ENCODE results near the gene FMNL2.
A peak's percentile ranks its signal among the peaks of the same experiment; 100 is the strongest.

Gene FMNL2

DNA sequence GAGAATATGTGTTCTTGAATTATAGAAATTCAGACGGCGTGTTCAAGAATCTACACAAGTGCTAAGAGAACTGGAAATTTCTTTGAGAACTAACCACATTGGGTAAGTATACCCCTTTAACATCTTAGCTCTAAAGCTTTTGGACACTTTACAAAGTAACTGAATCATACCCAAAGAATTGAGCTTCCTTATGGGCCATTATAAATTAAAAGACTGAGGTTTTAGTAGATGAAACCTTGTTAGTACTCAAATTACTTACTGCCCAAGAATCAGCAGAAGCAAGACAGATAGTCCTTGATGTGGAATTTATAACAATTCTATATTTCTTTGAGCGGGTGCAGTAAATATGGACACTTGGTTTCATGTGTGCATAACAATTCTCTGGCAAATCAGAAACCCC is 214.0 kb downstream of the FMNL2 start:
- TF ChIP-seq, protein P1, sequence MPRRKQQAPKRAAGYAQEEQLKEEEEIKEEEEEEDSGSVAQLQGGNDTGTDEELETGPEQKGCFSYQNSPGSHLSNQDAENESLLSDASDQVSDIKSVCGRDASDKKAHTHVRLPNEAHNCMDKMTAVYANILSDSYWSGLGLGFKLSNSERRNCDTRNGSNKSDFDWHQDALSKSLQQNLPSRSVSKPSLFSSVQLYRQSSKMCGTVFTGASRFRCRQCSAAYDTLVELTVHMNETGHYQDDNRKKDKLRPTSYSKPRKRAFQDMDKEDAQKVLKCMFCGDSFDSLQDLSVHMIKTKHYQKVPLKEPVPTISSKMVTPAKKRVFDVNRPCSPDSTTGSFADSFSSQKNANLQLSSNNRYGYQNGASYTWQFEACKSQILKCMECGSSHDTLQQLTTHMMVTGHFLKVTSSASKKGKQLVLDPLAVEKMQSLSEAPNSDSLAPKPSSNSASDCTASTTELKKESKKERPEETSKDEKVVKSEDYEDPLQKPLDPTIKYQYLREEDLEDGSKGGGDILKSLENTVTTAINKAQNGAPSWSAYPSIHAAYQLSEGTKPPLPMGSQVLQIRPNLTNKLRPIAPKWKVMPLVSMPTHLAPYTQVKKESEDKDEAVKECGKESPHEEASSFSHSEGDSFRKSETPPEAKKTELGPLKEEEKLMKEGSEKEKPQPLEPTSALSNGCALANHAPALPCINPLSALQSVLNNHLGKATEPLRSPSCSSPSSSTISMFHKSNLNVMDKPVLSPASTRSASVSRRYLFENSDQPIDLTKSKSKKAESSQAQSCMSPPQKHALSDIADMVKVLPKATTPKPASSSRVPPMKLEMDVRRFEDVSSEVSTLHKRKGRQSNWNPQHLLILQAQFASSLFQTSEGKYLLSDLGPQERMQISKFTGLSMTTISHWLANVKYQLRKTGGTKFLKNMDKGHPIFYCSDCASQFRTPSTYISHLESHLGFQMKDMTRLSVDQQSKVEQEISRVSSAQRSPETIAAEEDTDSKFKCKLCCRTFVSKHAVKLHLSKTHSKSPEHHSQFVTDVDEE (CRISPR knock-in tag; IDR thresholded peaks at IDR 0.05), result no peak
- TF ChIP-seq ZC3H10 (CRISPR knock-in tag; IDR thresholded peaks at IDR 0.05) (0 out of 2 replicates have a peak, but pooled peaks have one; percentile 7), PPARA (CRISPR knock-in tag; IDR thresholded peaks at IDR 0.05; ENCODE audit: borderline replicate concordance) (no peak)
- ATAC-seq, result peak; percentile 64

GRCh38 chr2:152549423-152549822 is 214.4 kb downstream of the FMNL2 start:
- ATAC-seq, result no peak
- TF ChIP-seq RARB (CRISPR knock-in tag; IDR thresholded peaks at IDR 0.05), result no peak
- no peak for TF ChIP-seq TCF4 (CRISPR knock-in tag; IDR thresholded peaks at IDR 0.05; ENCODE audit: borderline replicate concordance)
- no peak for TF ChIP-seq ZNF70 (CRISPR knock-in tag; IDR thresholded peaks at IDR 0.05)
- TF ChIP-seq PPARA (CRISPR knock-in tag; IDR thresholded peaks at IDR 0.05; ENCODE audit: borderline replicate concordance), result no peak
- TF ChIP-seq PATZ1 (CRISPR knock-in tag; IDR thresholded peaks at IDR 0.05; ENCODE audit: borderline replicate concordance), result no peak
- no peak for TF ChIP-seq CSRNP3 (CRISPR knock-in tag; IDR thresholded peaks at IDR 0.05)
- TF ChIP-seq ZNF8 (CRISPR knock-in tag; IDR thresholded peaks at IDR 0.05), result no peak
- no peak for TF ChIP-seq TOX (CRISPR knock-in tag; IDR thresholded peaks at IDR 0.05; ENCODE audit: borderline replicate concordance)
- TF ChIP-seq ZFP30 (CRISPR knock-in tag; IDR thresholded peaks at IDR 0.05), result no peak
- TF ChIP-seq GLIS3 (CRISPR knock-in tag; IDR thresholded peaks at IDR 0.05), result no peak
- TF ChIP-seq, protein P1 (CRISPR knock-in tag; IDR thresholded peaks at IDR 0.05), result no peak
- TF ChIP-seq ZFP3 (CRISPR knock-in tag; IDR thresholded peaks at IDR 0.05), result no peak
- TF ChIP-seq SNAI2 (CRISPR knock-in tag; IDR thresholded peaks at IDR 0.05), result no peak
- TF ChIP-seq, protein P2, sequence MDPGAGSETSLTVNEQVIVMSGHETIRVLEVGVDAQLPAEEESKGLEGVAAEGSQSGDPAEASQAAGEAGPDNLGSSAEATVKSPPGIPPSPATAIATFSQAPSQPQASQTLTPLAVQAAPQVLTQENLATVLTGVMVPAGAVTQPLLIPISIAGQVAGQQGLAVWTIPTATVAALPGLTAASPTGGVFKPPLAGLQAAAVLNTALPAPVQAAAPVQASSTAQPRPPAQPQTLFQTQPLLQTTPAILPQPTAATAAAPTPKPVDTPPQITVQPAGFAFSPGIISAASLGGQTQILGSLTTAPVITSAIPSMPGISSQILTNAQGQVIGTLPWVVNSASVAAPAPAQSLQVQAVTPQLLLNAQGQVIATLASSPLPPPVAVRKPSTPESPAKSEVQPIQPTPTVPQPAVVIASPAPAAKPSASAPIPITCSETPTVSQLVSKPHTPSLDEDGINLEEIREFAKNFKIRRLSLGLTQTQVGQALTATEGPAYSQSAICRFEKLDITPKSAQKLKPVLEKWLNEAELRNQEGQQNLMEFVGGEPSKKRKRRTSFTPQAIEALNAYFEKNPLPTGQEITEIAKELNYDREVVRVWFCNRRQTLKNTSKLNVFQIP (CRISPR knock-in tag; IDR thresholded peaks at IDR 0.05; ENCODE audit: borderline replicate concordance, low read depth), result no peak
- TF ChIP-seq CSDC2 (CRISPR knock-in tag; IDR thresholded peaks at IDR 0.05), result no peak
- no peak for TF ChIP-seq OSR1 (CRISPR knock-in tag; IDR thresholded peaks at IDR 0.05)
- no peak for TF ChIP-seq BACH2 (CRISPR knock-in tag; IDR thresholded peaks at IDR 0.05; ENCODE audit: borderline replicate concordance)
- TF ChIP-seq ISL1 (CRISPR knock-in tag; IDR thresholded peaks at IDR 0.05), result no peak

DNA sequence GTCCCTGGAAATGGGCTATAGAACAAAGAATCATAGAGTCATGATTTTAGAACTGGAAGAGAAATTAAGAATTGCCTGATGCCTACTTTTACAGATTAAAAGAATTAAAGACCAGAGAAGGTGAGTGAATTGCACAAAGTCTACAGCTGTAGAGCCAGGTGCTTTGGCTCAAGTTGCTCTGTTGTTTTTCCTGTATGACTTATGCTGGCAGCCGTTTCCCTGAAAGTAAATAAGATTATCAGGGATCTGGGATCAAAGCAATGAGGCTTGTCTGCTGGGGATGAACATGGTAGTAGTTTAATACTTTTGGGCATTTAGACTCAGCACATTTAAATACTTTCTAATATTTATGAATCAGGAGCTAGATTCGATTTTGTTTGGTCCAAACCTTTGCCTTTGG is 215.4 kb downstream of the FMNL2 start:
- ATAC-seq, result no peak
- TF ChIP-seq ZNF70 (CRISPR knock-in tag; IDR thresholded peaks at IDR 0.05) (no peak), ZFP3 (CRISPR knock-in tag; IDR thresholded peaks at IDR 0.05) (no peak), BACH2 (CRISPR knock-in tag; IDR thresholded peaks at IDR 0.05; ENCODE audit: borderline replicate concordance) (no peak), OSR1 (CRISPR knock-in tag; IDR thresholded peaks at IDR 0.05) (no peak), CSRNP3 (CRISPR knock-in tag; IDR thresholded peaks at IDR 0.05) (no peak), CSDC2 (CRISPR knock-in tag; IDR thresholded peaks at IDR 0.05) (no peak), CREB5 (CRISPR knock-in tag; IDR thresholded peaks at IDR 0.05; ENCODE audit: low read depth) (no peak), TCF4 (CRISPR knock-in tag; IDR thresholded peaks at IDR 0.05; ENCODE audit: borderline replicate concordance) (no peak), ZFP30 (CRISPR knock-in tag; IDR thresholded peaks at IDR 0.05) (no peak), ZC3H10 (CRISPR knock-in tag; IDR thresholded peaks at IDR 0.05) (no peak)
- TF ChIP-seq, protein P1 (CRISPR knock-in tag; IDR thresholded peaks at IDR 0.05), result no peak
